Tibial nerve (tissue), 4 donors: ENCODE results near the gene OBP2B. TPM values are rescaled to one million over a fixed set of nuclear protein-coding genes. Genes with fewer than 3 reads are reported as not detected.

Experiments
- DNase-seq, 2 donors: peaks; one replicate each; pipeline ENCODE4 v3.0.0-alpha.2; 2019; ENCODE audit warnings: low spot score in 2 of 2
- H3K27ac ChIP-seq, 4 donors: fragments of 200-600 bp; sonication (generic) in 3 of 4; one replicate each; pipeline ENCODE4 v1.5.1; 2017 to 2019; ENCODE audit warnings: mild to moderate bottlenecking in 1 of 4
- H3K27me3 ChIP-seq, 2 donors: fragments of 200-600 bp; sonication (generic) in 1 of 2; one replicate each; pipeline versions ENCODE4 v1.5.1 to v1.6.0; 2017 to 2019
- H3K36me3 ChIP-seq, 3 donors: fragments of 200-600 bp; sonication (generic); one replicate each; pipeline ENCODE4 v1.5.1; 2018 to 2019
- H3K4me1 ChIP-seq, 4 donors: fragments of 200-600 bp; sonication (generic) in 3 of 4; one replicate each; pipeline ENCODE4 v1.5.1; 2017 to 2019
- H3K4me3 ChIP-seq, 4 donors: fragments of 200-600 bp; sonication (generic) in 3 of 4; one replicate each; pipeline ENCODE4 v1.5.1; 2017 to 2019; ENCODE audit warnings: mild to moderate bottlenecking in 1 of 4, moderate library complexity in 1 of 4
- H3K9me3 ChIP-seq, 4 donors: fragments of 200-600 bp; sonication (generic) in 3 of 4; one replicate each; pipeline ENCODE4 v1.5.1; 2017 to 2019
- EP300 ChIP-seq, 2 donors: sonication (generic); formaldehyde crosslinking; IDR thresholded peaks; one replicate each; pipeline ENCODE4 v1.6.1; 2017; ENCODE audit warnings: antibody characterized with exemption in 2 of 2, mild to moderate bottlenecking in 1 of 2
- POLR2A ChIP-seq, 2 donors: fragments of 450-650 bp; IDR thresholded peaks; one replicate each; pipeline ENCODE4 v1.6.1; 2017; ENCODE audit warnings: antibody characterized with exemption in 2 of 2, mild to moderate bottlenecking in 2 of 2, moderate library complexity in 2 of 2
- WGBS, 2 donors: methylation state at CpG; one replicate each; pipeline ENCODE4 v1.1.5; 2018; 5-methylcytosine and 5-hydroxymethylcytosine counted together
- total RNA-seq, 4 donors: library from RNA; depleted of rRNA; stranded (reverse); fragments of >200 nt; gene quantifications; one replicate each; pipeline ENCODE4 v1.1.0, GENCODE V29; 2016
- TF ChIP-seq, protein P1 (sequence below), 5 experiments: fragments of 200-600 bp in 3 of 5; fragments of 450-650 bp in 2 of 5; sonication (generic) in 3 of 5; IDR thresholded peaks; one replicate each; pipeline ENCODE4 v1.5.1; 2016 to 2019; ENCODE audit warnings: antibody characterized with exemption in 5 of 5, mild to moderate bottlenecking in 3 of 5, moderate library complexity in 2 of 5

Gene OBP2B
- total RNA-seq, 4 donors from 2014 or later = not detected

DNA sequence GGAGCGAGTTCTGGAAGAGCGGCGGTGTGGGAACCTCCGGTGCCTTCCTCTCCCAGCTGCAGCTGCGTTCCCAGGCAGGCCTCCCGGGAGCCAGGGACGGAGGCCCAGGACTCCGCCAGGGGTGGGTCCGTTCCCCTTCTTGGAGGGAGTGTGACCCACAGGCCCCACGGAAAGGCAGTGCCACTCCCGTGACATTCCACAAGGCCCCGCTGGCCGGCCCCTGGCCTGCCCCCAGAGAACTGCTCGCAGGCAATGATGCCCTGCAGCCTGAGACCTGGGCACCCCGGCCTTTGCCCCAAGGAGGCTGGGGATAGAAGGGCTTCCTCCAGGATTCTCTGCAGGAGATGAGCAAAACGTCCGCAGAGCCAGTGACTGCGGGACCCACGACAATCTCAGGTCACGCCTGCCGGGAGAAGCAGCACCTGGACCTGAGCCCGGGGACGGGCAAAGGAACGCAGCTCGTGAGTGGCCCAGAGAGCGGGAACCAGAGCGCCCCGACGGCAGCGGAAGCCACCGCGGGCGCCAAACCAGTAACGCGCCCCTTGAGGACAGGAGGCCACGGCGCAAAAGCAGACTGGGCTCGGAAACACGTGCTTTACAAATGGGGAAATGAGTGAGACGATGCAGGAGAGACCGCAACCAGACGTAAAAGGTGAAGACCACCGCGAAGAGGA lies 9.3 kb downstream of the OBP2B start:
- 48 to 50% methylated on average over 38 to 43 of the region's 44 CpGs for WGBS, 2 donors
- no peaks in the 10 kb centered on the region for H3K4me1 ChIP-seq
- H3K9me3 ChIP-seq = peaks cover 0 to 7% (median 0%) of the 10 kb centered on the region in 4 donors
- TF ChIP-seq POLR2A (IDR thresholded peaks at IDR 0.05) (no peak), EP300 (IDR thresholded peaks at IDR 0.05) (no peak)
- TF ChIP-seq, protein P1, sequence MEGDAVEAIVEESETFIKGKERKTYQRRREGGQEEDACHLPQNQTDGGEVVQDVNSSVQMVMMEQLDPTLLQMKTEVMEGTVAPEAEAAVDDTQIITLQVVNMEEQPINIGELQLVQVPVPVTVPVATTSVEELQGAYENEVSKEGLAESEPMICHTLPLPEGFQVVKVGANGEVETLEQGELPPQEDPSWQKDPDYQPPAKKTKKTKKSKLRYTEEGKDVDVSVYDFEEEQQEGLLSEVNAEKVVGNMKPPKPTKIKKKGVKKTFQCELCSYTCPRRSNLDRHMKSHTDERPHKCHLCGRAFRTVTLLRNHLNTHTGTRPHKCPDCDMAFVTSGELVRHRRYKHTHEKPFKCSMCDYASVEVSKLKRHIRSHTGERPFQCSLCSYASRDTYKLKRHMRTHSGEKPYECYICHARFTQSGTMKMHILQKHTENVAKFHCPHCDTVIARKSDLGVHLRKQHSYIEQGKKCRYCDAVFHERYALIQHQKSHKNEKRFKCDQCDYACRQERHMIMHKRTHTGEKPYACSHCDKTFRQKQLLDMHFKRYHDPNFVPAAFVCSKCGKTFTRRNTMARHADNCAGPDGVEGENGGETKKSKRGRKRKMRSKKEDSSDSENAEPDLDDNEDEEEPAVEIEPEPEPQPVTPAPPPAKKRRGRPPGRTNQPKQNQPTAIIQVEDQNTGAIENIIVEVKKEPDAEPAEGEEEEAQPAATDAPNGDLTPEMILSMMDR (IDR thresholded peaks at IDR 0.05) = peak in 2 of 5 experiments; percentile 22 to 29
- no peak for DNase-seq
- peak overlapping the region in 1 of 4 donors; percentile 35 for H3K27ac ChIP-seq
- peaks cover 0 to 8% of the 10 kb centered on the region in 2 donors for H3K27me3 ChIP-seq
- H3K4me3 ChIP-seq = peak overlapping the region; percentile 11 to 42 (median 28)
- no peaks in the 10 kb centered on the region for H3K36me3 ChIP-seq

DNA sequence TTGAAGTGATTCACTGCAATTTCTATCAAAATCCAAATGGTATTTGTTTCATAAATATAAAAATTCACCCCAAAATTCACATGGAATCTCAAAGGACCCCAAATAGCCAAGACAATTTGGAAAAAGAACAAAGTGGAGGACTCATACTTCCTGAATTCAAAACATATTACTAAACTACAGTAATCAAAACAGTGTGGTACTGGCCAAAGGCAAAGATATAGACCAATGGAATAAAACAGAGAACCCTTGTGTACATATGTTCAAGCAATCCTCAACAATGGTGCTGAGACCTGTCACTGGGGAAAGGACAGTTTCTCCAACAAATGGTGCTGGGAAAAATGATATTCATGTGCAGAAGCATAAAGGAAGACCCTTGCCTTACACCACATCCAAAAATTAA lies 14.0 kb downstream of the OBP2B start:
- H3K4me1 ChIP-seq = no peaks in the 10 kb centered on the region
- H3K27ac ChIP-seq = no peak overlapping the region
- TF ChIP-seq POLR2A (IDR thresholded peaks at IDR 0.05) = no peak
- no peak for TF ChIP-seq EP300 (IDR thresholded peaks at IDR 0.05)
- TF ChIP-seq, protein P1 (IDR thresholded peaks at IDR 0.05) = no peak
- DNase-seq = no peak
- H3K4me3 ChIP-seq = no peak overlapping the region
- no peaks in the 10 kb centered on the region for H3K36me3 ChIP-seq
- H3K9me3 ChIP-seq = peaks cover 0 to 7% (median 0%) of the 10 kb centered on the region in 4 donors
- H3K27me3 ChIP-seq = peaks cover 0 to 29% of the 10 kb centered on the region in 2 donors

DNA sequence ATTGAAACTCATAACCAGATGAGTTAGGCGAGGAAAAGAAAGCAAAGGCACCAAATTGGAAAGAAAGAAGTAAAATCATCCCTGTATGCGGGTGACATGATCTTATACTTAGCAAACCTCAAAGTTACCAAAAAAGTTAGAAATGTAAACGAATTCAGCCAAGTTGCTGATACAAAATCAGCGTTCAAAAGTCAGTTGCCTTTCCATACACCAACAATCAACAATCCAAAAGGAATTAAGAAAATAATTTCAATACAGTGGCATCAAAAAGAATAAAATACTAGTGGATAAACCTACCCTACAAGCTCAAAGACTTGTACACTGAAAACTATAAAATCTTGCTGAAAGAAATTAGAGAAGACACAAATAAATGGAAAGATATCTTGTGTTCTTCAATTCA lies 14.5 kb downstream of the OBP2B start:
- no peak overlapping the region for H3K27ac ChIP-seq
- no peaks in the 10 kb centered on the region for H3K36me3 ChIP-seq
- 86 to 90% methylated on average over 4 of the region's 4 CpGs for WGBS, 2 donors
- TF ChIP-seq POLR2A (IDR thresholded peaks at IDR 0.05) = no peak
- TF ChIP-seq, protein P1 (IDR thresholded peaks at IDR 0.05) = no peak
- TF ChIP-seq EP300 (IDR thresholded peaks at IDR 0.05) = no peak
- no peak overlapping the region for H3K4me3 ChIP-seq
- peaks cover 0 to 7% (median 0%) of the 10 kb centered on the region in 4 donors for H3K9me3 ChIP-seq
- peaks cover 0 to 24% of the 10 kb centered on the region in 2 donors for H3K27me3 ChIP-seq
- DNase-seq = no peak
- H3K4me1 ChIP-seq = no peaks in the 10 kb centered on the region

DNA sequence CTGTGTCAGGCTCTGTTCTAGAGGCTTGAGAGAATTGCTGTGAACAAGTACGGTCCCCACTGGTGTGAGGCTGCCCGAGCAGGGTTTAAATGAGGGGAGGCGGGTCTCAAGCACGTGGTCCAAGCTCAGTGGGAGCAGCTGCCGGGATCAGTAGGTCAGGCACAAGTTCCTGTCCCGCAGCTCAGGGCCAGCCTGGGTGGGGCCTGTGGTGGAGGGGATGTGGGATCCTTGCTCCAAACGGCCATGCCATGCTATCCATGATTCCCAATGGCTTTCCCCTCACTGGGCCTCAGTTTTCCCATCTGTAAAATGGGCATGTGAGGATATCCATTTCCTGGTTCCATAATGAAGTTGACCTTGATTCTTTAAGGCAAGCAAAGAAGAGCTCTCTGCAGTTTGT lies 17.1 kb downstream of the OBP2B start:
- 22 to 64% methylated on average over 6 to 7 of the region's 7 CpGs for WGBS, 2 donors
- peaks cover 0 to 7% (median 0%) of the 10 kb centered on the region in 4 donors for H3K9me3 ChIP-seq
- no peaks in the 10 kb centered on the region for H3K4me1 ChIP-seq
- H3K4me3 ChIP-seq = no peak overlapping the region
- H3K36me3 ChIP-seq = no peaks in the 10 kb centered on the region
- TF ChIP-seq POLR2A (IDR thresholded peaks at IDR 0.05) (no peak), EP300 (IDR thresholded peaks at IDR 0.05) (no peak)
- TF ChIP-seq, protein P1 (IDR thresholded peaks at IDR 0.05) = no peak
- no peak for DNase-seq
- no peak overlapping the region for H3K27ac ChIP-seq
- H3K27me3 ChIP-seq = peaks cover 0 to 37% of the 10 kb centered on the region in 2 donors

DNA sequence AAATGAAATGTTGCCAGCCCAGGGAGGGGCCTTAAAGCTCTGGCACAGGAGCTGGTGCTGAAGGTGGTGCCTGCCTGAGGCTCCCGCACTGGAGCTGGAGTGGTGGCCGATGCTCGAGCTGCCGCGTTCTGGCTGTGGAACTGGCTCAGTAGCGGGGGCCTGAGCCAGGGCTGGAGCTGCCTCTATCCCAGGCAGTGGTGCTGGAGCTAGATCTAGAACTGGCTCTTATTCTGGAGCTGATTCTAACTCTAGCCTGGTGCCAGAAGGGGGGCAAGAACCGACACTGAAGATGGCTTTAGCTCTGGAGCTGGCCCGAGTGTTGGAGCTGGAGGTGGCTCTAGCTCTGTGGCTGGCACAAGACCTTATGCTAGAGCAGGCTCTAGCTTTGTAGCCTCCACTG lies 19.2 kb downstream of the OBP2B start:
- Histone ChIP-seq H3K9me3 (peaks cover 0 to under 1% (median 0%) of the 10 kb centered on the region in 4 donors), H3K4me1 (peaks cover 0 to 10% (median 0%) of the 10 kb centered on the region in 4 donors), H3K4me3 (no peak overlapping the region), H3K27ac (no peak overlapping the region), H3K27me3 (peaks cover 0 to 37% of the 10 kb centered on the region in 2 donors), H3K36me3 (no peaks in the 10 kb centered on the region)
- no peak for DNase-seq
- WGBS, 2 donors = 81 to 90% methylated on average over 8 of the region's 8 CpGs
- TF ChIP-seq POLR2A (IDR thresholded peaks at IDR 0.05) (no peak), EP300 (IDR thresholded peaks at IDR 0.05) (no peak)
- TF ChIP-seq, protein P1 (IDR thresholded peaks at IDR 0.05) = no peak
